Cerebellar cortex (tissue), 1 donor: ENCODE data around the gene USH1G.

Source experiments
- DNase-seq: peaks from one replicate; pipeline ENCODE4 v3.0.0-alpha.2; 2015; ENCODE audit warnings: low spot score

USH1G gene

GRCh38 chr17:74954115-74954514 is 31.1 kb upstream of the USH1G start:
- no peak for DNase-seq

GRCh38 chr17:74953134-74953687 is 30.2 kb upstream of the USH1G start:
- no peak for DNase-seq

- no peak for DNase-seq
Observed at GRCh38 chr17:74952431-74953133, 29.5 kb upstream of the USH1G start.

GRCh38 chr17:74951680-74952421 is 28.8 kb upstream of the USH1G start:
- DNase-seq: no peak

- no peak for DNase-seq
Observed at GRCh38 chr17:74951065-74951464, 28.0 kb upstream of the USH1G start.

- DNase-seq: no peak
Observed at GRCh38 chr17:74950207-74950606, 27.2 kb upstream of the USH1G start.

GRCh38 chr17:74949455-74950115 is 26.5 kb upstream of the USH1G start:
- DNase-seq: no peak

GRCh38 chr17:74947041-74947754 is 24.1 kb upstream of the USH1G start:
- no peak for DNase-seq

- DNase-seq: no peak
Observed at GRCh38 chr17:74946641-74947040, 23.6 kb upstream of the USH1G start.

GRCh38 chr17:74945543-74945942 is 22.5 kb upstream of the USH1G start:
- no peak for DNase-seq

- DNase-seq: no peak
Observed at GRCh38 chr17:74943808-74944522, 20.9 kb upstream of the USH1G start.

GRCh38 chr17:74941128-74941725 is 18.2 kb upstream of the USH1G start:
- no peak for DNase-seq

GRCh38 chr17:74939534-74939933 is 16.5 kb upstream of the USH1G start:
- DNase-seq: no peak

GRCh38 chr17:74938194-74938950 is 15.3 kb upstream of the USH1G start:
- DNase-seq: no peak

- no peak for DNase-seq
Observed at GRCh38 chr17:74937064-74938051, 14.3 kb upstream of the USH1G start.

- DNase-seq: no peak
Observed at GRCh38 chr17:74936470-74936799, 13.4 kb upstream of the USH1G start.

GRCh38 chr17:74935585-74936469 is 12.8 kb upstream of the USH1G start, which contains the start of gene OTOP3:
OTOP3 (plus strand) TSS chr17:74935898; CDS start chr17:74935922, 24 bp downstream.
- no peak for DNase-seq

GRCh38 chr17:74935048-74935447 is 12.0 kb upstream of the USH1G start:
- no peak for DNase-seq
